GM23338 (cell line): ENCODE data around the gene UBE2H. TPM values are rescaled to one million over a fixed set of nuclear protein-coding genes. Genes with fewer than 3 reads are reported as not detected.

Experiments used
- ATAC-seq: fragments of 200-7000 bp; cut with Tn5 transposase; 3 replicates; pipeline ENCODE4 v1.9.1; 2020
- DNase-seq: peaks from one replicate; pipeline ENCODE4 v3.0.0-alpha.2; 2015; ENCODE audit warnings: low spot score
- H2AFZ ChIP-seq: fragments of 200-600 bp; sonication (generic); 2 replicates; pipeline ENCODE4 v1.8.0; 2016; ENCODE audit warnings: antibody characterized with exemption, mild to moderate bottlenecking, moderate library complexity
- H3F3A ChIP-seq: fragments of 200-600 bp; sonication (generic); replicated peaks from 2 replicates; pipeline ENCODE4 v1.8.0; 2017; ENCODE audit warnings: antibody characterized with exemption, mixed run types, low read depth
- H3K27ac ChIP-seq: fragments of 200-600 bp; sonication (generic); 2 replicates; pipeline ENCODE4 v1.6.1; 2016; ENCODE audit warnings: low read depth
- H3K27me3 ChIP-seq: fragments of 200-600 bp; sonication (generic); 2 replicates; pipeline ENCODE4 v1.8.0; 2016; ENCODE audit warnings: mild to moderate bottlenecking, mixed run types, moderate library complexity; ENCODE audit not compliant: insufficient read depth
- H3K36me3 ChIP-seq: fragments of 200-600 bp; sonication (generic); 2 replicates; pipeline ENCODE4 v1.8.0; 2016; ENCODE audit warnings: mild to moderate bottlenecking; ENCODE audit not compliant: insufficient read depth
- H3K4me1 ChIP-seq: fragments of 200-600 bp; sonication (generic); 2 replicates; pipeline ENCODE4 v1.8.0; 2016; ENCODE audit warnings: mild to moderate bottlenecking, moderate library complexity; ENCODE audit not compliant: insufficient read depth
- H3K4me2 ChIP-seq: fragments of 200-600 bp; sonication (generic); 2 replicates; pipeline ENCODE4 v1.7.1; 2017; ENCODE audit warnings: mixed run types
- H3K4me3 ChIP-seq: fragments of 200-600 bp; sonication (generic); 2 replicates; pipeline ENCODE4 v1.6.1; 2016; ENCODE audit warnings: mixed run types
- H3K79me2 ChIP-seq: fragments of 200-600 bp; sonication (generic); replicated peaks from 2 replicates; pipeline ENCODE4 v1.8.0; 2017; ENCODE audit warnings: mild to moderate bottlenecking; ENCODE audit not compliant: insufficient read depth
- H3K9me2 ChIP-seq: fragments of 200-600 bp; sonication (generic); 2 replicates; pipeline ENCODE4 v1.8.0; 2017; ENCODE audit not compliant: insufficient read depth
- H4K20me1 ChIP-seq: fragments of 200-600 bp; sonication (generic); replicated peaks from 2 replicates; pipeline ENCODE4 v1.8.0; 2017; ENCODE audit warnings: mild to moderate bottlenecking; ENCODE audit not compliant: insufficient read depth
- H3K27ac Mint-ChIP-seq: 2 replicates; pipeline ENCODE4 v1.8.0; 2020; ENCODE audit warnings: inconsistent platforms, mild to moderate bottlenecking, moderate library complexity, mixed read lengths
- H3K27me3 Mint-ChIP-seq: 3 replicates; pipeline ENCODE4 v1.8.0; 2022; ENCODE audit warnings: low read depth, mild to moderate bottlenecking, moderate library complexity, mixed read lengths, inconsistent platforms; ENCODE audit not compliant: insufficient read depth, poor library complexity
- H3K36me3 Mint-ChIP-seq: 3 replicates; pipeline ENCODE4 v1.8.0; 2021; ENCODE audit warnings: low read depth, mild to moderate bottlenecking, inconsistent platforms, moderate library complexity, mixed read lengths
- H3K4me1 Mint-ChIP-seq: 3 replicates; pipeline ENCODE4 v1.8.0; 2020; ENCODE audit warnings: mild to moderate bottlenecking, inconsistent platforms, mixed read lengths
- H3K4me3 Mint-ChIP-seq: 3 replicates; pipeline ENCODE4 v1.8.0; 2021; ENCODE audit warnings: moderate library complexity, mild to moderate bottlenecking, inconsistent platforms, mixed read lengths
- H3K9me3 Mint-ChIP-seq: 3 replicates; pipeline ENCODE4 v1.8.0; 2020; ENCODE audit warnings: moderate library complexity, mild to moderate bottlenecking, inconsistent platforms, mixed read lengths
- CREB1 ChIP-seq: fragments of 250-450 bp; sonication (Bioruptor Pico); IDR thresholded peaks from 2 replicates; pipeline ENCODE4 v1.5.0; 2020; ENCODE audit warnings: low read depth, mild to moderate bottlenecking, moderate library complexity
- EZH2 ChIP-seq: fragments of 200-600 bp; sonication (generic); IDR thresholded peaks from one replicate; pipeline ENCODE4 v1.8.0; 2017; ENCODE audit warnings: antibody characterized with exemption, mild to moderate bottlenecking, low read depth; ENCODE audit not compliant: unreplicated experiment
- EZH2phosphoT487 ChIP-seq: fragments of 200-600 bp; sonication (generic); IDR thresholded peaks from one replicate; pipeline ENCODE4 v1.8.1; 2018; ENCODE audit warnings: antibody characterized with exemption; ENCODE audit not compliant: unreplicated experiment
- JUNB ChIP-seq: IDR thresholded peaks from one replicate; pipeline ENCODE4 v1.6.1; 2016; ENCODE audit warnings: antibody characterized with exemption; ENCODE audit not compliant: unreplicated experiment
- NANOG ChIP-seq: IDR thresholded peaks from 2 replicates; pipeline ENCODE4 v1.6.1; 2016; ENCODE audit warnings: antibody characterized with exemption, borderline replicate concordance
- POLR2AphosphoS5 ChIP-seq: IDR thresholded peaks from 2 replicates; pipeline ENCODE4 v1.6.1; 2016; ENCODE audit warnings: antibody characterized with exemption, low read depth
- STAT1 ChIP-seq: IDR thresholded peaks from one replicate; pipeline ENCODE4 v1.6.1; 2016; ENCODE audit warnings: antibody characterized with exemption; ENCODE audit not compliant: unreplicated experiment
- ZNF114 ChIP-seq: fragments of 250-450 bp; sonication (Bioruptor Pico); IDR thresholded peaks from 2 replicates; pipeline ENCODE4 v1.5.0; 2020; ENCODE audit warnings: mild to moderate bottlenecking, moderate library complexity
- ZNF331 ChIP-seq: fragments of 250-450 bp; sonication (Bioruptor Pico); IDR thresholded peaks from 2 replicates; pipeline ENCODE4 v1.5.0; 2020; ENCODE audit warnings: low read depth, mild to moderate bottlenecking, moderate library complexity
- polyA plus RNA-seq: library from polyadenylated mRNA; unstranded; fragments of >200 nt; fragmentation: Nextera tagmentation; extraction: Ambion mirVana; gene quantifications from 2 replicates; pipeline ENCODE4 v1.2.1, GENCODE V29; 2016
- total RNA-seq: library from RNA; depleted of rRNA; stranded (reverse); fragments of >200 nt; shearing (Covaris generic); gene quantifications from 2 replicates; pipeline ENCODE4 v1.2.3, GENCODE V29; 2014
- TF ChIP-seq, protein P1 (sequence below), 2 experiments: fragments of 200-600 bp in 1 of 2; sonication (generic) in 1 of 2; conservative IDR thresholded peaks; 2 replicates each; pipeline versions ENCODE4 v1.5.1 to v1.6.1; 2016 to 2017; ENCODE audit warnings: antibody characterized with exemption in 2 of 2, low read depth in 2 of 2, mild to moderate bottlenecking in 2 of 2, moderate library complexity in 1 of 2
- TF ChIP-seq, protein P2 (sequence below): IDR thresholded peaks from 2 replicates; pipeline ENCODE4 v1.6.1; 2016; ENCODE audit warnings: antibody characterized with exemption
- TF ChIP-seq, protein P3 (sequence below): fragments of 250-450 bp; sonication (Bioruptor Pico); IDR thresholded peaks from 2 replicates; pipeline ENCODE4 v1.5.0; 2020; ENCODE audit warnings: mild to moderate bottlenecking, moderate library complexity
- TF ChIP-seq, protein P4 (sequence below): IDR thresholded peaks from one replicate; pipeline ENCODE4 v1.6.1; 2018; ENCODE audit warnings: antibody characterized with exemption; ENCODE audit not compliant: unreplicated experiment

The UBE2H gene
- total and polyA plus RNA-seq, 2 experiments from 2014 or later = 40.8 to 86.5 TPM

DNA sequence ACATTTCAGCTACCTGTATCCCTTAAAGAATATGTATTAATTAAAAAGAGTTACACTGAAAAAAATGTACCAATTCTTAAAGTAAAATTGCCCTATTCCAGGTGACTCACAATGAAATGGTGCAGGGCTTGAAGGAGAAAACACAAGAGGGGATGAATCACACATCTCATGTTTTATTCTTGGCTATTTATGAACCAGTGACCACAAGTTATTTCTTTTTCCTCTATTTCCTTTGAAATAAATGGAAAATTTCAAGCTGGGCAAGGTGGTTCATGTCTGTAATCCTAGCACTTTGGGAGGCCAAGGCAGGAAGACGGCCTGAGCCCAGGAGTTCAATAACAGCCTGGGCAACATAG is 106.8 kb downstream of the UBE2H start:
- TF ChIP-seq NANOG (no peak), ZNF114 (no peak), EZH2 (no peak), JUNB (no peak), STAT1 (no peak), POLR2AphosphoS5 (no peak), ZNF331 (CRISPR knock-in tag) (no peak), CREB1 (CRISPR knock-in tag) (no peak), EZH2phosphoT487 (no peak)
- TF ChIP-seq, protein P1, sequence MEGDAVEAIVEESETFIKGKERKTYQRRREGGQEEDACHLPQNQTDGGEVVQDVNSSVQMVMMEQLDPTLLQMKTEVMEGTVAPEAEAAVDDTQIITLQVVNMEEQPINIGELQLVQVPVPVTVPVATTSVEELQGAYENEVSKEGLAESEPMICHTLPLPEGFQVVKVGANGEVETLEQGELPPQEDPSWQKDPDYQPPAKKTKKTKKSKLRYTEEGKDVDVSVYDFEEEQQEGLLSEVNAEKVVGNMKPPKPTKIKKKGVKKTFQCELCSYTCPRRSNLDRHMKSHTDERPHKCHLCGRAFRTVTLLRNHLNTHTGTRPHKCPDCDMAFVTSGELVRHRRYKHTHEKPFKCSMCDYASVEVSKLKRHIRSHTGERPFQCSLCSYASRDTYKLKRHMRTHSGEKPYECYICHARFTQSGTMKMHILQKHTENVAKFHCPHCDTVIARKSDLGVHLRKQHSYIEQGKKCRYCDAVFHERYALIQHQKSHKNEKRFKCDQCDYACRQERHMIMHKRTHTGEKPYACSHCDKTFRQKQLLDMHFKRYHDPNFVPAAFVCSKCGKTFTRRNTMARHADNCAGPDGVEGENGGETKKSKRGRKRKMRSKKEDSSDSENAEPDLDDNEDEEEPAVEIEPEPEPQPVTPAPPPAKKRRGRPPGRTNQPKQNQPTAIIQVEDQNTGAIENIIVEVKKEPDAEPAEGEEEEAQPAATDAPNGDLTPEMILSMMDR (conservative IDR thresholded peaks at IDR 0.05; ENCODE audit: low read depth in 2 of 2) = no peak
- TF ChIP-seq, protein P2, sequence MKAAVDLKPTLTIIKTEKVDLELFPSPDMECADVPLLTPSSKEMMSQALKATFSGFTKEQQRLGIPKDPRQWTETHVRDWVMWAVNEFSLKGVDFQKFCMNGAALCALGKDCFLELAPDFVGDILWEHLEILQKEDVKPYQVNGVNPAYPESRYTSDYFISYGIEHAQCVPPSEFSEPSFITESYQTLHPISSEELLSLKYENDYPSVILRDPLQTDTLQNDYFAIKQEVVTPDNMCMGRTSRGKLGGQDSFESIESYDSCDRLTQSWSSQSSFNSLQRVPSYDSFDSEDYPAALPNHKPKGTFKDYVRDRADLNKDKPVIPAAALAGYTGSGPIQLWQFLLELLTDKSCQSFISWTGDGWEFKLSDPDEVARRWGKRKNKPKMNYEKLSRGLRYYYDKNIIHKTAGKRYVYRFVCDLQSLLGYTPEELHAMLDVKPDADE = no peak
- TF ChIP-seq, protein P3, sequence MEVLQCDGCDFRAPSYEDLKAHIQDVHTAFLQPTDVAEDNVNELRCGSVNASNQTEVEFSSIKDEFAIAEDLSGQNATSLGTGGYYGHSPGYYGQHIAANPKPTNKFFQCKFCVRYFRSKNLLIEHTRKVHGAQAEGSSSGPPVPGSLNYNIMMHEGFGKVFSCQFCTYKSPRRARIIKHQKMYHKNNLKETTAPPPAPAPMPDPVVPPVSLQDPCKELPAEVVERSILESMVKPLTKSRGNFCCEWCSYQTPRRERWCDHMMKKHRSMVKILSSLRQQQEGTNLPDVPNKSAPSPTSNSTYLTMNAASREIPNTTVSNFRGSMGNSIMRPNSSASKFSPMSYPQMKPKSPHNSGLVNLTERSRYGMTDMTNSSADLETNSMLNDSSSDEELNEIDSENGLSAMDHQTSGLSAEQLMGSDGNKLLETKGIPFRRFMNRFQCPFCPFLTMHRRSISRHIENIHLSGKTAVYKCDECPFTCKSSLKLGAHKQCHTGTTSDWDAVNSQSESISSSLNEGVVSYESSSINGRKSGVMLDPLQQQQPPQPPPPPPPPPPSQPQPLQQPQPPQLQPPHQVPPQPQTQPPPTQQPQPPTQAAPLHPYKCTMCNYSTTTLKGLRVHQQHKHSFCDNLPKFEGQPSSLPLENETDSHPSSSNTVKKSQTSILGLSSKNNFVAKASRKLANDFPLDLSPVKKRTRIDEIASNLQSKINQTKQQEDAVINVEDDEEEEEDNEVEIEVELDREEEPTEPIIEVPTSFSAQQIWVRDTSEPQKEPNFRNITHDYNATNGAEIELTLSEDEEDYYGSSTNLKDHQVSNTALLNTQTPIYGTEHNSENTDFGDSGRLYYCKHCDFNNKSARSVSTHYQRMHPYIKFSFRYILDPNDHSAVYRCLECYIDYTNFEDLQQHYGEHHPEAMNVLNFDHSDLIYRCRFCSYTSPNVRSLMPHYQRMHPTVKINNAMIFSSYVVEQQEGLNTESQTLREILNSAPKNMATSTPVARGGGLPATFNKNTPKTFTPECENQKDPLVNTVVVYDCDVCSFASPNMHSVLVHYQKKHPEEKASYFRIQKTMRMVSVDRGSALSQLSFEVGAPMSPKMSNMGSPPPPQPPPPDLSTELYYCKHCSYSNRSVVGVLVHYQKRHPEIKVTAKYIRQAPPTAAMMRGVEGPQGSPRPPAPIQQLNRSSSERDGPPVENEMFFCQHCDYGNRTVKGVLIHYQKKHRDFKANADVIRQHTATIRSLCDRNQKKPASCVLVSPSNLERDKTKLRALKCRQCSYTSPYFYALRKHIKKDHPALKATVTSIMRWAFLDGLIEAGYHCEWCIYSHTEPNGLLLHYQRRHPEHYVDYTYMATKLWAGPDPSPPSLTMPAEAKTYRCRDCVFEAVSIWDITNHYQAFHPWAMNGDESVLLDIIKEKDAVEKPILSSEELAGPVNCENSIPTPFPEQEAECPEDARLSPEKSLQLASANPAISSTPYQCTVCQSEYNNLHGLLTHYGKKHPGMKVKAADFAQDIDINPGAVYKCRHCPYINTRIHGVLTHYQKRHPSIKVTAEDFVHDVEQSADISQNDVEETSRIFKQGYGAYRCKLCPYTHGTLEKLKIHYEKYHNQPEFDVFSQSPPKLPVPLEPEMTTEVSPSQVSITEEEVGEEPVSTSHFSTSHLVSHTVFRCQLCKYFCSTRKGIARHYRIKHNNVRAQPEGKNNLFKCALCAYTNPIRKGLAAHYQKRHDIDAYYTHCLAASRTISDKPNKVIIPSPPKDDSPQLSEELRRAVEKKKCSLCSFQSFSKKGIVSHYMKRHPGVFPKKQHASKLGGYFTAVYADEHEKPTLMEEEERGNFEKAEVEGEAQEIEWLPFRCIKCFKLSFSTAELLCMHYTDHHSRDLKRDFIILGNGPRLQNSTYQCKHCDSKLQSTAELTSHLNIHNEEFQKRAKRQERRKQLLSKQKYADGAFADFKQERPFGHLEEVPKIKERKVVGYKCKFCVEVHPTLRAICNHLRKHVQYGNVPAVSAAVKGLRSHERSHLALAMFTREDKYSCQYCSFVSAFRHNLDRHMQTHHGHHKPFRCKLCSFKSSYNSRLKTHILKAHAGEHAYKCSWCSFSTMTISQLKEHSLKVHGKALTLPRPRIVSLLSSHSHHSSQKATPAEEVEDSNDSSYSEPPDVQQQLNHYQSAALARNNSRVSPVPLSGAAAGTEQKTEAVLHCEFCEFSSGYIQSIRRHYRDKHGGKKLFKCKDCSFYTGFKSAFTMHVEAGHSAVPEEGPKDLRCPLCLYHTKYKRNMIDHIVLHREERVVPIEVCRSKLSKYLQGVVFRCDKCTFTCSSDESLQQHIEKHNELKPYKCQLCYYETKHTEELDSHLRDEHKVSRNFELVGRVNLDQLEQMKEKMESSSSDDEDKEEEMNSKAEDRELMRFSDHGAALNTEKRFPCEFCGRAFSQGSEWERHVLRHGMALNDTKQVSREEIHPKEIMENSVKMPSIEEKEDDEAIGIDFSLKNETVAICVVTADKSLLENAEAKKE (CRISPR knock-in tag) = no peak
- TF ChIP-seq, protein P4, sequence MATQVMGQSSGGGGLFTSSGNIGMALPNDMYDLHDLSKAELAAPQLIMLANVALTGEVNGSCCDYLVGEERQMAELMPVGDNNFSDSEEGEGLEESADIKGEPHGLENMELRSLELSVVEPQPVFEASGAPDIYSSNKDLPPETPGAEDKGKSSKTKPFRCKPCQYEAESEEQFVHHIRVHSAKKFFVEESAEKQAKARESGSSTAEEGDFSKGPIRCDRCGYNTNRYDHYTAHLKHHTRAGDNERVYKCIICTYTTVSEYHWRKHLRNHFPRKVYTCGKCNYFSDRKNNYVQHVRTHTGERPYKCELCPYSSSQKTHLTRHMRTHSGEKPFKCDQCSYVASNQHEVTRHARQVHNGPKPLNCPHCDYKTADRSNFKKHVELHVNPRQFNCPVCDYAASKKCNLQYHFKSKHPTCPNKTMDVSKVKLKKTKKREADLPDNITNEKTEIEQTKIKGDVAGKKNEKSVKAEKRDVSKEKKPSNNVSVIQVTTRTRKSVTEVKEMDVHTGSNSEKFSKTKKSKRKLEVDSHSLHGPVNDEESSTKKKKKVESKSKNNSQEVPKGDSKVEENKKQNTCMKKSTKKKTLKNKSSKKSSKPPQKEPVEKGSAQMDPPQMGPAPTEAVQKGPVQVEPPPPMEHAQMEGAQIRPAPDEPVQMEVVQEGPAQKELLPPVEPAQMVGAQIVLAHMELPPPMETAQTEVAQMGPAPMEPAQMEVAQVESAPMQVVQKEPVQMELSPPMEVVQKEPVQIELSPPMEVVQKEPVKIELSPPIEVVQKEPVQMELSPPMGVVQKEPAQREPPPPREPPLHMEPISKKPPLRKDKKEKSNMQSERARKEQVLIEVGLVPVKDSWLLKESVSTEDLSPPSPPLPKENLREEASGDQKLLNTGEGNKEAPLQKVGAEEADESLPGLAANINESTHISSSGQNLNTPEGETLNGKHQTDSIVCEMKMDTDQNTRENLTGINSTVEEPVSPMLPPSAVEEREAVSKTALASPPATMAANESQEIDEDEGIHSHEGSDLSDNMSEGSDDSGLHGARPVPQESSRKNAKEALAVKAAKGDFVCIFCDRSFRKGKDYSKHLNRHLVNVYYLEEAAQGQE = no peak
- peaks cover 4% of the 10 kb centered on the region; the same call in 1 of the 2 replicates for H3F3A ChIP-seq
- Mint-ChIP-seq H3K4me1 (peaks cover 69% of the 10 kb centered on the region), H3K4me3 (no peak overlapping the region), H3K36me3 (peaks cover 5% of the 10 kb centered on the region; the same call in 2 of the 3 replicates), H3K27ac (peak overlapping the region; percentile 90; the same call in 1 of the 2 replicates), H3K9me3 (no peaks in the 10 kb centered on the region; the same call in 2 of the 3 replicates), H3K27me3 (peaks cover 4% of the 10 kb centered on the region)
- H3K36me3 ChIP-seq = no peaks in the 10 kb centered on the region
- no peaks in the 10 kb centered on the region for H3K9me2 ChIP-seq
- no peak for DNase-seq
- H3K4me1 ChIP-seq = peaks cover 42% of the 10 kb centered on the region
- H3K79me2 ChIP-seq = peaks cover 32% of the 10 kb centered on the region
- ATAC-seq = no peak
- H3K27ac ChIP-seq = peak overlapping the region; percentile 89; the same call in 1 of the 2 replicates
- H3K4me2 ChIP-seq = no peak overlapping the region
- H4K20me1 ChIP-seq = no peaks in the 10 kb centered on the region
- no peaks in the 10 kb centered on the region for H3K27me3 ChIP-seq
- H3K4me3 ChIP-seq = no peak overlapping the region
- no peak overlapping the region for H2AFZ ChIP-seq
